DND-41 (cell line): ENCODE results near the gene MGAT4B.

Experiments
- EZH2 ChIP-seq: IDR thresholded peaks from 3 replicates; pipeline ENCODE4 v1.6.1; 2012; ENCODE audit warnings: borderline replicate concordance, low read depth, mild to moderate bottlenecking, moderate library complexity, low read length, inconsistent platforms; ENCODE audit not compliant: severe bottlenecking
- TF ChIP-seq, protein P1 (sequence below): IDR thresholded peaks from 2 replicates; pipeline ENCODE4 v1.5.1; 2012; ENCODE audit warnings: borderline replicate concordance, low read length, moderate library complexity, mild to moderate bottlenecking; ENCODE audit not compliant: poor library complexity, severe bottlenecking; ENCODE audit errors: extremely low read depth

DNA sequence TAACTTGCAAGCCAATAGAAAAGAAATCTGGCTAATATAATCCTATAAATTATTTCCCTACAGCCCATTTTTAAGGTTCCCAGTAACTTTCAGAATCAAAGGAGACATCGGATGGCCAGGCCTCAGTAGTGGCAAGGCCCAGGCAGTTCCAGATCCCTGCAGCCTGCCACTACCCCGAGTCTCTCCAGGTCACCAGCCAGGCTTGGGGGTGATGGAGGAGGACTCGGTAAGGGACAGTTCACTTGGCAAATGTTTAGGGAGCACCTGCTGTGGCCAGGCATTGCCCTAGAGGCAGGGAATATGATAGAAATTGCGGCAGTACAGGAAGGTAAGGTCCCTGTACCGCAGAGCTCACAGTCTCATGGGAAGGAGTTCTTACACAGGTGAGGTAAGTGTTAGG is 28.1 kb downstream of the MGAT4B start:
- TF ChIP-seq, protein P1, sequence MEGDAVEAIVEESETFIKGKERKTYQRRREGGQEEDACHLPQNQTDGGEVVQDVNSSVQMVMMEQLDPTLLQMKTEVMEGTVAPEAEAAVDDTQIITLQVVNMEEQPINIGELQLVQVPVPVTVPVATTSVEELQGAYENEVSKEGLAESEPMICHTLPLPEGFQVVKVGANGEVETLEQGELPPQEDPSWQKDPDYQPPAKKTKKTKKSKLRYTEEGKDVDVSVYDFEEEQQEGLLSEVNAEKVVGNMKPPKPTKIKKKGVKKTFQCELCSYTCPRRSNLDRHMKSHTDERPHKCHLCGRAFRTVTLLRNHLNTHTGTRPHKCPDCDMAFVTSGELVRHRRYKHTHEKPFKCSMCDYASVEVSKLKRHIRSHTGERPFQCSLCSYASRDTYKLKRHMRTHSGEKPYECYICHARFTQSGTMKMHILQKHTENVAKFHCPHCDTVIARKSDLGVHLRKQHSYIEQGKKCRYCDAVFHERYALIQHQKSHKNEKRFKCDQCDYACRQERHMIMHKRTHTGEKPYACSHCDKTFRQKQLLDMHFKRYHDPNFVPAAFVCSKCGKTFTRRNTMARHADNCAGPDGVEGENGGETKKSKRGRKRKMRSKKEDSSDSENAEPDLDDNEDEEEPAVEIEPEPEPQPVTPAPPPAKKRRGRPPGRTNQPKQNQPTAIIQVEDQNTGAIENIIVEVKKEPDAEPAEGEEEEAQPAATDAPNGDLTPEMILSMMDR = no peak
- TF ChIP-seq EZH2 = no peak
